Measurements from ENCODE around the gene ZFP69B. TPM values are rescaled to one million over a fixed set of nuclear protein-coding genes. Genes with fewer than 3 reads are reported as not detected.

The ZFP69B gene
- total RNA-seq: 10.4 TPM

GRCh38 chr1:40449684-40450494 is at the start of gene ZFP69B:
Gene ZFP69B (plus strand): TSS chr1:40450476. CDS start chr1:40450962, 486 bp downstream.

DNA sequence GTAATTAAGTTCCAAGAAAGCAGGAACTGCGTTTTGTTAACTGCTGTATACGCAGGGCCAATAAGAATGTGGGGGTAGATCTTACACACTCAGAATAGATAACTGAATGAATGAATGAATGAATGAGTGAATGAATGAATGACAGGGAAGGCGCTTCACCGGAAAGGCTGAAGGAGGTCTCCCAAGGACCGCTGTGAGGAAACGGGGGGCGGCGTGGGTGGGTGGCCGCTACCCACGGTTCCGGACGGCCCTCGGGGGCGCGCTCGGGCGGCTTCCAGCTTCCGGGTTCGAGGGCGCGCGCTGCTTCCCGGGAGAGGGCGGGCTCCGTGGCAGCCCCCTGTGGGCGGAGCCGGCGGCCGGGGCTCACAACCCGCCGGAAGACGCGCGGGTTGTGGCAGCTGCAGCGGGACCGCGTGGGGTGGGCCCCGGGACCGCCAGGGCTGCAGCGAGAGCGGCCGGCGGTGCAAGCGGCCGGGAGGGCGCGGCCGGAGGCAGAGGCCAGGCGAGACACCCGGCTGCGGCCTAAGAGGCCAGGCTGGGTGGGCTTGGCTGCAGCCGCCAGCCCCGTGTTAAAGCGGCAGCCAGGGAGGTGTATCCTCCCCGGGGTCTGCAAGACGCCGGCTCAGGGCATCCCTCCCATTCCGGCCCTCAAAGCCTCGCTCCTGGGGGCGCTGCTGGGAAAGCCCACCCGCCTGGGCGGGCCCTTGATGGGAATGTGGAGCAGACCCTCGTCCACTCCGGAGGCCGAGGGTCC is 26.8 kb downstream of the ZFP69B start, which contains the start of gene ZFP69:
ZFP69 (plus strand) TSS at position 367 of the 754 bp plus-strand sequence. CDS start 2,072 bp downstream, outside the sequence.

DNA sequence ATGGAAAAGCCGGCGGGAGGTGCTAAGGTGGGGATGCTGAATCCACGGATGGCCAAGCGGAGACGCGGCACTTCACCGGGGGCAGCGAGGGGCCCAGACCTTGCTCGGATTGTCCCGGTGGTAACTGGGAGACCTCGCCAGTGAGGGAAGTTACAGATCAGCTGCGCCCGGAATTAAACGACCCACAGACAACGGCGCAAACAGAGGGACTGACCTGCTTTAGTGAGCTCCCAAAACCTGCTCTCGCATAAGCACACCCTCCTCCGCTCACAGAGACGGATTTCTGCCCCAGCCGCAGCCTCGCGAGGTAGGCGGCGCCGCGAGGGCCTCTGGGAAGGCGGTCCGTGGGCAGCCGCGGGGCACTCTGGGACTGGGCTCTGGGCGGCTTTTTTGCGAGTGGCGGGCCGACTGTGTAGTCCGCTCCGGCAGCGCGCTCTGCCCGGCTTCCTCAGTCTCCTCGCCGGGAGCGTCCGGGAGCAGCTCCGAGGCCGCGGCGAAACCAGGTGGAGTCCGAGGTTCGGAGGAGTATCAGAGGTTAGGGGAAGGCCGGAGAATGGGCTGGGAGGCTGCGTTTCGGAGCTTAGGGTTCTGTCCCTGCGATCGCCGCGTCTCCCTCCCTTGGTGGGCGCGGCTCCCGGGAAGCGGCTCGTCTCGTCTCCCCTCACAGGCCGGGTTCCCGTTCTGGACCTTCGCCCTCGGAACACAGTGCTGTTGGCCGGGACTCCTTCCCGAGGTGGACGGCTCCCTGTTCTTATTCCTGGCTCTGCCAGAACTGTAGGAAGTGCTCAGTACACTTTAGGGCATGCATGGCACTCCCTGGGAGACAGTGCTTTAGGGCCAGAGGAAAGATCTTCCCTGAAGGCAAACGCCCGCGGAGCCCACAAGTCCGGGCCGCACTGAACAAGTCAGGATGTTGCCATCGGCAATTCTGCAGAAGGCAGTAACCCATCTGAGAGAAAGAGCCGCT is 58.4 kb downstream of the ZFP69B start, which contains the start of gene EXO5:
EXO5 (plus strand) TSS at position 393 of the 967 bp plus-strand sequence. CDS start 5,778 bp downstream, outside the sequence.

Other genes starting within 250 kb of the ZFP69B start
- not detected for gene TMCO2, start 202.5 kb upstream of the ZFP69B start, total RNA-seq
- gene ZMPSTE24, start 192.2 kb upstream of the ZFP69B start, total RNA-seq: 57.5 TPM
- gene COL9A2, start 133.2 kb upstream of the ZFP69B start, total RNA-seq: 66.9 TPM
- gene SMAP2, start 76.7 kb upstream of the ZFP69B start, total RNA-seq: 25.1 TPM
- 5.4 TPM for gene ZFP69, start 26.8 kb downstream of the ZFP69B start, total RNA-seq
- 15.8 TPM for gene EXO5, start 58.3 kb downstream of the ZFP69B start, total RNA-seq
- 7.7 TPM for gene ZNF684, start 81.2 kb downstream of the ZFP69B start, total RNA-seq
- gene RIMS3, start 215.2 kb downstream of the ZFP69B start, total RNA-seq: 28.6 TPM
- gene NFYC, start 241.2 kb downstream of the ZFP69B start, total RNA-seq: 58.9 TPM

Data from camera-type eye (tissue), 1 donor.